Large intestine (tissue), 12 donors: ENCODE data around the gene BAHCC1. TPM values are rescaled to one million over a fixed set of nuclear protein-coding genes. Genes with fewer than 3 reads are reported as not detected.
"Not testable (repeated sequence)": the region's sequence is repeated elsewhere in the genome, so short reads cannot be mapped to it uniquely, and the experiment has no call there.

ENCODE experiments used
- DNase-seq, 2 donors: peaks; one replicate each; pipeline versions ENCODE4 v3.0.0 to v3.0.0-alpha.2; 2013
- H3K27ac ChIP-seq: one replicate; pipeline ENCODE4 v1.5.1; 2013; ENCODE audit warnings: low read length
- H3K27me3 ChIP-seq: 2 replicates; pipeline ENCODE4 v1.6.1; 2013; ENCODE audit warnings: low read length; ENCODE audit not compliant: control insufficient read depth, insufficient read depth
- H3K36me3 ChIP-seq: 2 replicates; pipeline ENCODE4 v1.6.1; 2013; ENCODE audit warnings: low read length; ENCODE audit not compliant: control insufficient read depth, insufficient read depth
- H3K4me1 ChIP-seq: one replicate; pipeline ENCODE4 v1.6.1; 2013; ENCODE audit warnings: low read length; ENCODE audit not compliant: control insufficient read depth, insufficient read depth
- H3K4me3 ChIP-seq: one replicate; pipeline ENCODE4 v1.5.1; 2013; ENCODE audit warnings: low read length
- H3K9me3 ChIP-seq: one replicate; pipeline ENCODE4 v1.6.1; 2013; ENCODE audit warnings: mild to moderate bottlenecking, low read depth, low read length, moderate library complexity; ENCODE audit not compliant: control insufficient read depth
- whole genome bisulfite sequencing: methylation state at CpG from one replicate; pipeline ENCODE4 v1.1.5; 2013; ENCODE audit warnings: low lambda C conversion rate; ENCODE audit not compliant: insufficient coverage; 5-methylcytosine and 5-hydroxymethylcytosine counted together
- long read RNA-seq, 11 donors: transcript quantifications; one replicate each; lab custom pipeline, GENCODE V29; 2026
- polyA plus RNA-seq: library from polyadenylated mRNA; unstranded; fragments of 120-200 nt; gene quantifications from one replicate; pipeline ENCODE4 v1.2.1, GENCODE V29; 2013

BAHCC1 gene
- polyA plus RNA-seq = 21.9 TPM
- long read RNA-seq, donor 1, partial matches to known transcripts = 0 of 5 reads
- long read RNA-seq, donor 1, other reads (novel, unspliced or antisense) = 0 of 5 reads
- long read RNA-seq, donor 2, partial matches to known transcripts = 0 of 4 reads
- long read RNA-seq, donor 2, other reads (novel, unspliced or antisense) = 0 of 4 reads
- long read RNA-seq, donor 3 = 0 reads
- long read RNA-seq, donor 4 = 0 reads
- long read RNA-seq, donor 5, partial matches to known transcripts = 0 of 2 reads
- long read RNA-seq, donor 5, other reads (novel, unspliced or antisense) = 0 of 2 reads
- long read RNA-seq, donor 6 = 0 reads
- long read RNA-seq, donor 7, partial matches to known transcripts = 0 of 1 reads
- long read RNA-seq, donor 7, other reads (novel, unspliced or antisense) = 0 of 1 reads
- long read RNA-seq, donor 8, partial matches to known transcripts = 0 of 1 reads
- long read RNA-seq, donor 8, other reads (novel, unspliced or antisense) = 0 of 1 reads
- long read RNA-seq, donor 9, partial matches to known transcripts = 0 of 3 reads
- long read RNA-seq, donor 9, other reads (novel, unspliced or antisense) = 0 of 3 reads
- long read RNA-seq, donor 10, partial matches to known transcripts = 0 of 1 reads
- long read RNA-seq, donor 10, other reads (novel, unspliced or antisense) = 0 of 1 reads
- long read RNA-seq, donor 11, partial matches to known transcripts = 3,941 of 3,959 reads
- long read RNA-seq, donor 11, other reads (novel, unspliced or antisense) = 17 of 3,959 reads

DNA sequence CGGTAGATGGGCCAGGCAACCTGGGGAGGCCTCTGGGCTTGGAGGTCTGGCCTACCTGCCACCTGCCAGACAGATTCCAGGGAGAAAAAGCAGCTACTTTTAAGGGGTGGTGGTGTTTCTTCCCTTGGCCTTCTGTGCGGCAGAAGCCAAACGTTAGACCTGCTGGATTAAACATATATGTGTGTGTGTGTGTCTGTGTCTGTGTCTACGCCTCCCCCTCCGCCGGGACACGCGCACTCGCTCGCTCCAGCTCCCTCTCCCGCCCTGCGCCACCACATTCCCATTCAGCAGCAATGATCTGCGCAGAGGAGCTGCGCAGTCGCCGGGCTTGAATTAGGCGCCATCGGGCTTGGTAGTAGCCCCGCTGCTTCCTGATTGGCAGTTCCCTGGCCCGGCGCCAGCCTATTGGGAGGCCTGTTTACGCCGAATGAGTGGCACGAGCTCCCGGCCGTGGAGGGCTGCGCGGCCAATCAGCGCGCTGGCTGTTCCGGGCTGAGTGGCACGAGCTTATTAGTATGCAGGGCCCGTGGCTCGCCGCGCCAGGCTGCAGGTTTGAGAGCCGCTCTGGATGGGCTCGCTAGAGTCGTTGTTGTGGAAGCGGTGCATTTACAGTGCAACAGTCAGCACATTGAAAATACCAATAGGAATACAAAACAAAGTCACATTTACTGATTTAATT is at the start of gene BAHCC1:
BAHCC1 (plus strand) TSS at position 537 of the 679 bp plus-strand sequence. CDS start 4,283 bp downstream, outside the sequence.
- Histone ChIP-seq H3K36me3 (no peaks in the 10 kb centered on the region), H3K4me1 (peaks cover 38% of the 10 kb centered on the region), H3K27me3 (no peaks in the 10 kb centered on the region), H3K27ac (peak within 1 kb of the TSS; percentile 70), H3K4me3 (peak within 1 kb of the TSS; percentile 88), H3K9me3 (peaks cover 2% of the 10 kb centered on the region)
- no CpG with 5 or more reads among the region's 40 CpGs for WGBS
- DNase-seq = peak; percentile 100

- WGBS = no CpG with 5 or more reads among the region's 91 CpGs
- H3K9me3 ChIP-seq = no peaks in the 10 kb centered on the region
- peaks cover 2% of the 10 kb centered on the region for H3K27me3 ChIP-seq
- peak overlapping the region; percentile 95 for H3K27ac ChIP-seq
- H3K36me3 ChIP-seq = no peaks in the 10 kb centered on the region
- H3K4me3 ChIP-seq = peak overlapping the region; percentile 93
- DNase-seq = peak; percentile 98 to 99
- peaks cover 21% of the 10 kb centered on the region for H3K4me1 ChIP-seq
Measured at GRCh38 chr17:81346090-81346907, 49.0 kb upstream of the BAHCC1 start.

GRCh38 chr17:81346908-81347349 is 48.3 kb upstream of the BAHCC1 start:
- H3K9me3 ChIP-seq = no peaks in the 10 kb centered on the region
- H3K36me3 ChIP-seq = no peaks in the 10 kb centered on the region
- peak overlapping the region; percentile 95 for H3K27ac ChIP-seq
- no CpG with 5 or more reads among the region's 11 CpGs for WGBS
- DNase-seq = peak in 1 of 2 donors; percentile 32
- H3K27me3 ChIP-seq = peaks cover 2% of the 10 kb centered on the region
- peak overlapping the region; percentile 93 for H3K4me3 ChIP-seq
- peaks cover 21% of the 10 kb centered on the region for H3K4me1 ChIP-seq

GRCh38 chr17:81347437-81347836 is 47.8 kb upstream of the BAHCC1 start:
- no CpG with 5 or more reads among the region's 4 CpGs for WGBS
- H3K4me3 ChIP-seq = no peak overlapping the region
- H3K27me3 ChIP-seq = peaks cover 2% of the 10 kb centered on the region
- H3K9me3 ChIP-seq = no peaks in the 10 kb centered on the region
- no peak for DNase-seq
- H3K4me1 ChIP-seq = peaks cover 21% of the 10 kb centered on the region
- no peaks in the 10 kb centered on the region for H3K36me3 ChIP-seq
- H3K27ac ChIP-seq = no peak overlapping the region

DNA sequence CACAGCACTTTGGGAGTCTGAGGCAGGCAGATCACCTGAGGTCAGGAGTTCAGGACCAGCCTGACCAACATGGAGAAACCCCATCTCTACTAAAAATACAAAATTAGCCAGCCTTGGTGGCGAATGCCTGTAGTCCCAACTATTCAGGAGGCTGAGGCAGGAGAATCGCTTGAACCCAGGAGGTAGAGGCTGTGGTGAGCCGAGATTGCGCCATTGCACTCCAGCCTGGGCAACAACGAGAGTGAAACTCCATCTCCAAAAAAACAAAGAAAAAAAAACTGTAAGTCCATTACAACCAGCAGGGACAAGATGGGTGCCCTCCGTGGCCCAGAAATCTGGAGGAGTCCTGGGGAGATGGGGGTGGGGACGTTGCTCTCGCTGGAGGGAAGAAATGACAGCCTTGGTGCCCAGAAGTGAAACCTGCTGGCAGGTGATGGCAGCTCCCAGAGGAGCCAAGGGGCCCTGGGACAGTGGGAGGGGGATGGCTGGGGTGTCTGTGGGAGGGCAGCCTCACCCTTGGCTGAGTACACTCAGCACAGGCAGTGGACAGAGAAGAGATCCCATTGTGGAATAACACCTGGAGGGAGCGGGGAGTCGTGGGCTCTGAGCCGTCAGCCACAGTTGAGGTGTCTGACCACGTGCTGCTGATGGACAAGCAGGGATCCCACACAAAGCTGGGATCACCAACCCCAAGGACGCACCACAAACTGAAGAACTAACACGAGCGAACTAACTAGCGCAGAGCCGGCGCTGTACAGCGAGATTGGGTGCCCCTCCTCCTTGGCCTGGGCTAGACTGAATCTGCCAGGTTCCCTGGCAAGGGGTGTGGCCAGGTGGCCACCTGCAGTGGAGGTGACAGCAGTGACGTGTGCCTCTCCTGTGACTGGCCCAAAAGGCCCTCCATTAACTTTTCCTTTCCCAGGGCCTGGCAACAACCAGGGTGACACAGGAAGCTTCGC is 46.9 kb upstream of the BAHCC1 start:
- no CpG with 5 or more reads among the region's 21 CpGs for WGBS
- Histone ChIP-seq H3K27me3 (peaks cover 2% of the 10 kb centered on the region), H3K27ac (no peak overlapping the region), H3K4me3 (no peak overlapping the region), H3K36me3 (no peaks in the 10 kb centered on the region), H3K4me1 (peaks cover 21% of the 10 kb centered on the region), H3K9me3 (no peaks in the 10 kb centered on the region)
- peak in 1 of 2 donors; percentile 2 for DNase-seq

DNA sequence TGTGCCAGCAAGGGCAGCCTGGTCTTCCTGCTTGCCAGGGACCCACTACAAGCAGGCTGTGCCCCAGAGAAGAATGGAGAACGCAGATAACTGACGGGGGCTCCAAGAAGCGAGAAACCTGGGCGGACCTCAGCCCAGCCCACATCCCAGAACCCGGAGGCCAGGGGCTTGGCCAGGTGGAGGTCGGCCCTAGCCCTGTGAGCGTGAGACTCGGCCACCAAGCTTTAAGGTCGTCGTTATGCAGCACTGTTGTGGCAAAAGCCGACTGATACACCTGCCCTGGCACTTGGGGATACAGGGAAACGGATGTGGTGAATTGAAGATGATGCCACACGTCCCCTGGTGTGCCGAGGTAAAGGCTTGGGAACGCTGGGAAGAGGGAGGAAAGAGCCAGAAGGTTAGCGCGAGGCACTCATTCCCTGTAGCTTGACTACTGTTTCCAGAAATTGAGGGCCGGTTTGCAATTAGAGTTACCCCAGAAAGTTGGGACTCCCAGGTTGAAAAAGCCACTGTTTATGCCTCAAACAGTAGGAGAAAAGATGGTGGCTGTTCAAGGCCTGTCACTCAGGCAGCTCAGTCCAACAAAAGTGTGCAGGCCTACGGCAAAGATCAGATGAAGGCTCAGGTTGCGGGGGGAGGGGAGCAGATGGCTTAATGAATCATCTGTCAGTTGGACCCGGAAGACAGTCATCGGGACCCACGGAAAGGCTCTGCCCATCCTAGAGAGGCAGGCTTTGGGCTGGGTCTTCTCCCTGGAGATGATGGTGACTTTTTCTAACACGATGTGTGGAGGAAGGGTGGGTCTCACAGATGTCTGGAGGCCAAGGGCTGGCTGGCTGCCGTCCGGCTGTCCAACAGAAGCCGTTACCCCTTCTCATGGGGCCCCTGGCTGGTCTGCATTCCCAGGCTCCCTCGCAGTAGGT is 45.6 kb upstream of the BAHCC1 start:
- H3K36me3 ChIP-seq = no peaks in the 10 kb centered on the region
- no CpG with 5 or more reads among the region's 28 CpGs for WGBS
- H3K27ac ChIP-seq = no peak overlapping the region
- DNase-seq = peak in 1 of 2 donors; percentile 58
- peaks cover 26% of the 10 kb centered on the region for H3K4me1 ChIP-seq
- H3K4me3 ChIP-seq = no peak overlapping the region
- peaks cover 2% of the 10 kb centered on the region for H3K27me3 ChIP-seq
- H3K9me3 ChIP-seq = no peaks in the 10 kb centered on the region

- H3K36me3 ChIP-seq = no peaks in the 10 kb centered on the region
- H3K4me3 ChIP-seq = no peak overlapping the region
- H3K4me1 ChIP-seq = peaks cover 32% of the 10 kb centered on the region
- H3K9me3 ChIP-seq = no peaks in the 10 kb centered on the region
- WGBS = no CpG with 5 or more reads among the region's 8 CpGs
- H3K27ac ChIP-seq = no peak overlapping the region
- no peak for DNase-seq
- peaks cover 2% of the 10 kb centered on the region for H3K27me3 ChIP-seq
Measured at GRCh38 chr17:81350320-81350890, 44.9 kb upstream of the BAHCC1 start.

DNA sequence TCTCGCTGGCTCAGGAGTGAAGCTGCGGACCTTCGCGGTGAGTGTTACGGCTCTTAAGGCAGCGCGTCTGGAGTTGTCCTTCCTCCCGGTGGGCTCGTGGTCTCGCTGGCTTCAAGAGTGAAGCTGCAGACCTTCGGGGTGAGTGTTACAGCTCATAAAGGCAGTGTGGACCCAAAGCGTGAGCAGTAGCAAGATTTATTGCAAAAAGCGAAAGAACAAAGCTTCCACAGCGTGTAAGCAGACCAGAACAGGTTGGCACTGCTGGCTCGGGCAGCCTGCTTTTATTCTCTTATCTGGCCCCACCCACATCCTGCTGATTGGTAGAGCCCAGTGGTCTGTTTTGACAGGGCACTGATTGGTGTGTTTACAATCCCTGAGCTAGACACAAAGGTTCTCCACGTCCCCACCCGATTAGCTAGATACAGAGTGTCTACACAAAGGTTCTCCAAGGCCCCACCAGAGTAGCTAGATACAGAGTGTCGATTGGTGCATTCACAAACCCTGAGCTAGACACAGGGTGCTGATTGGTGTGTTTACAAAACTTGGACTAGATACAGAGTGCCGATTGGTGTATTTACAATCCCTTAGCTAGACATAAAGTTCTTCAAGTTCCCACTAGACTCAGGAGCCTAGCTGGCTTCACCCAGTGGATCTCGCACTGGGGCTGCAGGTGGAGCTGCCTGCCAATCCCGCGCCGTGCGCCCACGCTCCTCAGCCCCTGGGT is 43.8 kb upstream of the BAHCC1 start:
- no CpG with 5 or more reads among the region's 25 CpGs for WGBS
- DNase-seq = not testable (repeated sequence)

More for the DNA sequence above, 43.8 kb upstream of the BAHCC1 start:
- peaks cover 33% of the 10 kb centered on the region for H3K4me1 ChIP-seq
- not testable (repeated sequence) for H3K27ac ChIP-seq, H3K4me3 ChIP-seq, H3K9me3 ChIP-seq, H3K36me3 ChIP-seq, H3K27me3 ChIP-seq
